ENCODE data around the gene B4GALNT4.
"Not testable (repeated sequence)": the region's sequence is repeated elsewhere in the genome, so short reads cannot be mapped to it uniquely, and the experiment has no call there.

Gene B4GALNT4

GRCh38 chr11:357582-357981 is 11.7 kb upstream of the B4GALNT4 start:
- DNase-seq (ENCODE audit: low read depth, low spot score), result no peak

GRCh38 chr11:358129-358800 is 11.0 kb upstream of the B4GALNT4 start:
- no peak for DNase-seq (ENCODE audit: low read depth, low spot score)

- no peak for DNase-seq (ENCODE audit: low read depth, low spot score)
Measured at GRCh38 chr11:359181-359714, 10.1 kb upstream of the B4GALNT4 start.

GRCh38 chr11:360326-361280 is 8.7 kb upstream of the B4GALNT4 start:
- no peak for DNase-seq (ENCODE audit: low read depth, low spot score)

GRCh38 chr11:362642-363442 is 6.5 kb upstream of the B4GALNT4 start:
- no peak for DNase-seq (ENCODE audit: low read depth, low spot score)

- not testable (repeated sequence) for DNase-seq (ENCODE audit: low read depth, low spot score)
Measured at GRCh38 chr11:363443-363805, 5.9 kb upstream of the B4GALNT4 start.

GRCh38 chr11:363948-364761 is 5.1 kb upstream of the B4GALNT4 start:
- DNase-seq (ENCODE audit: low read depth, low spot score), result no peak

- no peak for DNase-seq (ENCODE audit: low read depth, low spot score)
Measured at GRCh38 chr11:364991-365725, 4.1 kb upstream of the B4GALNT4 start.

GRCh38 chr11:365831-366230 is 3.5 kb upstream of the B4GALNT4 start:
- no peak for DNase-seq (ENCODE audit: low read depth, low spot score)

- DNase-seq (ENCODE audit: low read depth, low spot score), result no peak
Measured at GRCh38 chr11:367956-368413, 1.3 kb upstream of the B4GALNT4 start.

GRCh38 chr11:368414-369335 is 624 bp upstream of the B4GALNT4 start:
- DNase-seq (ENCODE audit: low read depth, low spot score), result no peak

- DNase-seq (ENCODE audit: low read depth, low spot score), result no peak
Measured at GRCh38 chr11:370070-370941, 1.0 kb downstream of the B4GALNT4 start.

GRCh38 chr11:371051-371450 is 1.8 kb downstream of the B4GALNT4 start:
- no peak for DNase-seq (ENCODE audit: low read depth, low spot score)

- no peak for DNase-seq (ENCODE audit: low read depth, low spot score)
Measured at GRCh38 chr11:371716-372590, 2.7 kb downstream of the B4GALNT4 start.

GRCh38 chr11:372809-373715 is 3.8 kb downstream of the B4GALNT4 start:
- DNase-seq (ENCODE audit: low read depth, low spot score), result no peak

Data from smooth muscle cell of the brain vasculature (primary cell).